ENCODE results near the gene MAN1A1.

DNA sequence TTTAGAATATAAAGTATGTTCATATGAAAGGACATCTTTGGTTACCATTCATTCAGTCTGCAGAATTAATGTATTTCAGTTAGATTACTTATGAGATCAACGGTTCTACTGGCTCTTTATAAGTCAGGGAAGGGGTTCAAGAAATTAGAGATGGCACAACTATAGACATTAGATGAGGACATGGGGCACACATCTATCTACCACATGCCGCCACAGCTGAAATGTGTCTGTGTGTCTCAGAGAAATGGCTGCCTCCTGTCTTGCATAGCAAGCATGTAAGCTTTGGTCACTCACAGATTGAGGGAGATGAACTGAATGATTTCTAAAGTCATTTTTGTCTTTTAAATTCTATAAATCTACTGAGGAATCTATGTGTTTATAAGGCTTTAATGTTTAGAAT, 142.2 kb downstream of the MAN1A1 start:
- TF ChIP-seq SP7 (tag by site-specific recombination; IDR thresholded peaks at IDR 0.05), result no peak
- no peak for TF ChIP-seq ZSCAN16 (tag by site-specific recombination; IDR thresholded peaks at IDR 0.05)
- no peak for TF ChIP-seq GLIS1 (tag by site-specific recombination; IDR thresholded peaks at IDR 0.05)
- TF ChIP-seq ZNF776 (tag by site-specific recombination; IDR thresholded peaks at IDR 0.05; ENCODE audit: borderline replicate concordance), result no peak
- TF ChIP-seq, protein P1, sequence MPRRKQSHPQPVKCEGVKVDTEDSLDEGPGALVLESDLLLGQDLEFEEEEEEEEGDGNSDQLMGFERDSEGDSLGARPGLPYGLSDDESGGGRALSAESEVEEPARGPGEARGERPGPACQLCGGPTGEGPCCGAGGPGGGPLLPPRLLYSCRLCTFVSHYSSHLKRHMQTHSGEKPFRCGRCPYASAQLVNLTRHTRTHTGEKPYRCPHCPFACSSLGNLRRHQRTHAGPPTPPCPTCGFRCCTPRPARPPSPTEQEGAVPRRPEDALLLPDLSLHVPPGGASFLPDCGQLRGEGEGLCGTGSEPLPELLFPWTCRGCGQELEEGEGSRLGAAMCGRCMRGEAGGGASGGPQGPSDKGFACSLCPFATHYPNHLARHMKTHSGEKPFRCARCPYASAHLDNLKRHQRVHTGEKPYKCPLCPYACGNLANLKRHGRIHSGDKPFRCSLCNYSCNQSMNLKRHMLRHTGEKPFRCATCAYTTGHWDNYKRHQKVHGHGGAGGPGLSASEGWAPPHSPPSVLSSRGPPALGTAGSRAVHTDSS (tag by site-specific recombination; IDR thresholded peaks at IDR 0.05), result no peak
- TF ChIP-seq, protein P2, sequence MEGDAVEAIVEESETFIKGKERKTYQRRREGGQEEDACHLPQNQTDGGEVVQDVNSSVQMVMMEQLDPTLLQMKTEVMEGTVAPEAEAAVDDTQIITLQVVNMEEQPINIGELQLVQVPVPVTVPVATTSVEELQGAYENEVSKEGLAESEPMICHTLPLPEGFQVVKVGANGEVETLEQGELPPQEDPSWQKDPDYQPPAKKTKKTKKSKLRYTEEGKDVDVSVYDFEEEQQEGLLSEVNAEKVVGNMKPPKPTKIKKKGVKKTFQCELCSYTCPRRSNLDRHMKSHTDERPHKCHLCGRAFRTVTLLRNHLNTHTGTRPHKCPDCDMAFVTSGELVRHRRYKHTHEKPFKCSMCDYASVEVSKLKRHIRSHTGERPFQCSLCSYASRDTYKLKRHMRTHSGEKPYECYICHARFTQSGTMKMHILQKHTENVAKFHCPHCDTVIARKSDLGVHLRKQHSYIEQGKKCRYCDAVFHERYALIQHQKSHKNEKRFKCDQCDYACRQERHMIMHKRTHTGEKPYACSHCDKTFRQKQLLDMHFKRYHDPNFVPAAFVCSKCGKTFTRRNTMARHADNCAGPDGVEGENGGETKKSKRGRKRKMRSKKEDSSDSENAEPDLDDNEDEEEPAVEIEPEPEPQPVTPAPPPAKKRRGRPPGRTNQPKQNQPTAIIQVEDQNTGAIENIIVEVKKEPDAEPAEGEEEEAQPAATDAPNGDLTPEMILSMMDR (tag by site-specific recombination; IDR thresholded peaks at IDR 0.05), result no peak

Measured in HEK293 (cell line).